ENCODE data around the gene ATXN1L.

DNA sequence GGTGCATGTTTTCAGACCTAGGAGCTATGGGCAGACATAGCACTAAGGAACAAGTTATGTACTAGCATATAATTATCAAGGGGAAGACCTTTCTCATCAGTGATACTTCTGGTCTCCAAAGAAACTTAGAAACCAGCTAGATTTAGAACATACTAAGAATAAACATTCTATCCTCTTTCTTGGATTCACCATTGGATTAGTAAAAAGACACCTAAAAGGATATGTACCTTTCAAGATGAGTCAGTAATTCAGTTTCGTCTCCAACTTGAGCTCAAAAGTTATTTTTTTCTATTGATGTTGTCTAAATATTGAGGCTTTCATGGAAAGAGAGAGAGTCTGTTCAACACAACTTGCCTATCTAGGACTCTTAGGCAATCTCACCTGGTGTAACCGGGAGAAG is 25.0 kb downstream of the ATXN1L start:
- TF ChIP-seq, protein P1, sequence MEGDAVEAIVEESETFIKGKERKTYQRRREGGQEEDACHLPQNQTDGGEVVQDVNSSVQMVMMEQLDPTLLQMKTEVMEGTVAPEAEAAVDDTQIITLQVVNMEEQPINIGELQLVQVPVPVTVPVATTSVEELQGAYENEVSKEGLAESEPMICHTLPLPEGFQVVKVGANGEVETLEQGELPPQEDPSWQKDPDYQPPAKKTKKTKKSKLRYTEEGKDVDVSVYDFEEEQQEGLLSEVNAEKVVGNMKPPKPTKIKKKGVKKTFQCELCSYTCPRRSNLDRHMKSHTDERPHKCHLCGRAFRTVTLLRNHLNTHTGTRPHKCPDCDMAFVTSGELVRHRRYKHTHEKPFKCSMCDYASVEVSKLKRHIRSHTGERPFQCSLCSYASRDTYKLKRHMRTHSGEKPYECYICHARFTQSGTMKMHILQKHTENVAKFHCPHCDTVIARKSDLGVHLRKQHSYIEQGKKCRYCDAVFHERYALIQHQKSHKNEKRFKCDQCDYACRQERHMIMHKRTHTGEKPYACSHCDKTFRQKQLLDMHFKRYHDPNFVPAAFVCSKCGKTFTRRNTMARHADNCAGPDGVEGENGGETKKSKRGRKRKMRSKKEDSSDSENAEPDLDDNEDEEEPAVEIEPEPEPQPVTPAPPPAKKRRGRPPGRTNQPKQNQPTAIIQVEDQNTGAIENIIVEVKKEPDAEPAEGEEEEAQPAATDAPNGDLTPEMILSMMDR (optimal IDR thresholded peaks at IDR 0.05 in 1 of 3, IDR thresholded peaks at IDR 0.05 in 1 of 3, conservative IDR thresholded peaks at IDR 0.05 in 1 of 3; ENCODE audit: extremely low read depth in 1 of 3, insufficient read depth in 2 of 3, low read length in 3 of 3), result no peak
- no peak for TF ChIP-seq EZH2 (IDR thresholded peaks at IDR 0.05; ENCODE audit: low read length)

Measured in keratinocyte (primary cell).